Stimulated activated CD8-positive, alpha-beta memory T cell treated with anti-CD3 and anti-CD28 coated beads, Interleukin-7, amount 100 ng/mL, for 4 hours (primary cell): Measurements from ENCODE around the gene RNF19B.

Experiments used
- DNase-seq, 2 donors: peaks; one replicate each; pipeline ENCODE4 v3.0.0-alpha.2; 2020; ENCODE audit warnings: low read depth in 2 of 2

RNF19B gene

GRCh38 chr1:32888677-32889420 lies 75.8 kb downstream of the RNF19B start:
- DNase-seq, result no peak

- no peak for DNase-seq
Measured at GRCh38 chr1:32888134-32888533, 76.5 kb downstream of the RNF19B start.

- DNase-seq, result no peak
Measured at GRCh38 chr1:32887623-32888022, 77.0 kb downstream of the RNF19B start.

- no peak for DNase-seq
Measured at GRCh38 chr1:32886828-32887414, 77.7 kb downstream of the RNF19B start.
